WERI-Rb-1 (cell line): ENCODE measurements around the gene ACOX2.

Experiments
- DNase-seq: peaks from one replicate; pipeline ENCODE4 v3.0.0-alpha.2; 2020
- H3K27ac ChIP-seq: fragments of 250-450 bp; sonication (Bioruptor Pico); 2 replicates; pipeline ENCODE4 v1.5.1; 2020; ENCODE audit warnings: mild to moderate bottlenecking, moderate library complexity
- H3K27me3 ChIP-seq: fragments of 250-450 bp; sonication (Bioruptor Pico); 2 replicates; pipeline ENCODE4 v1.5.1; 2021; ENCODE audit warnings: mild to moderate bottlenecking, low read depth, moderate library complexity; ENCODE audit not compliant: insufficient read depth, severe bottlenecking
- H3K36me3 ChIP-seq: fragments of 250-450 bp; sonication (Bioruptor Pico); 2 replicates; pipeline ENCODE4 v1.5.1; 2020; ENCODE audit warnings: mild to moderate bottlenecking, moderate library complexity
- H3K4me3 ChIP-seq: 2 replicates; pipeline ENCODE4 v1.5.1; 2011; ENCODE audit warnings: low read depth, mild to moderate bottlenecking, control low read depth, low read length
- H3K9me3 ChIP-seq: fragments of 250-450 bp; sonication (Bioruptor Pico); 2 replicates; pipeline ENCODE4 v1.5.1; 2021; ENCODE audit warnings: mild to moderate bottlenecking, moderate library complexity; ENCODE audit not compliant: severe bottlenecking
- TF ChIP-seq, protein P1 (sequence below): IDR thresholded peaks from 2 replicates; pipeline ENCODE4 v1.5.1; 2011; ENCODE audit warnings: low read depth, mild to moderate bottlenecking, control low read depth, inconsistent platforms, low read length

ACOX2 gene

DNA sequence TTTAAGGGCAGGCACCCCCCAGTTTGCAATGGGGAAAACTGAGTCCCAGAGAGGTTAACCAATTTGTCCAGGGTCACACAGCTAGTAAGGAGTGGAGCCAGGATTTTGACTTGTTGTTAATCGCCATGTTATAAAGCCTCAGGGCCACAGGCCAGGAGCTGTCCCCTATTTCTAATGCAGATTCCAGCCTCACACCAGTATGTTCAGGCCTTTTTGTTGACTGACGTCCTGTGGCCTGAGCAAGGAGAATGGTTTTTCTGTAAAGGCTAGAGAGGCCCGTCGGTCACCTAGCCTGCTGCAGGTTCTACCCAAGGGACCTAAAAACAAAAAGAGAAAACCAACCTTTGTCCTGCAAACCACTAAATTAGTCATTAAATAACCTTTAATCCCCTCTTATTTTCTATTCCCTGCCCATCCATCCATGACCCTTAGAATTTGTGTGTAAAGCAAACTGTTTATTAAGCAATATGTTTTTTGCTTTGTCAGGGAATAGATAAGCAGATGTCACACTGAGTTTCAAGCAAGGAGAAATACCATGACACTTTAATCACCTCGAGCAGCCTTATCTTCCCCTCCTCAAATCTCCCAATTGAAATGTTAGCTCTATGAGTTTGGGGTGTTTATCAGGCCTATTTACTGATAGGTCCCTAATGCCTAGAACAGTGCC is 14.1 kb downstream of the ACOX2 start:
- no peaks in the 10 kb centered on the region for H3K9me3 ChIP-seq
- peak overlapping the region; percentile 76 for H3K27ac ChIP-seq
- H3K36me3 ChIP-seq = no peaks in the 10 kb centered on the region
- DNase-seq = no peak
- H3K27me3 ChIP-seq = no peaks in the 10 kb centered on the region
- TF ChIP-seq, protein P1, sequence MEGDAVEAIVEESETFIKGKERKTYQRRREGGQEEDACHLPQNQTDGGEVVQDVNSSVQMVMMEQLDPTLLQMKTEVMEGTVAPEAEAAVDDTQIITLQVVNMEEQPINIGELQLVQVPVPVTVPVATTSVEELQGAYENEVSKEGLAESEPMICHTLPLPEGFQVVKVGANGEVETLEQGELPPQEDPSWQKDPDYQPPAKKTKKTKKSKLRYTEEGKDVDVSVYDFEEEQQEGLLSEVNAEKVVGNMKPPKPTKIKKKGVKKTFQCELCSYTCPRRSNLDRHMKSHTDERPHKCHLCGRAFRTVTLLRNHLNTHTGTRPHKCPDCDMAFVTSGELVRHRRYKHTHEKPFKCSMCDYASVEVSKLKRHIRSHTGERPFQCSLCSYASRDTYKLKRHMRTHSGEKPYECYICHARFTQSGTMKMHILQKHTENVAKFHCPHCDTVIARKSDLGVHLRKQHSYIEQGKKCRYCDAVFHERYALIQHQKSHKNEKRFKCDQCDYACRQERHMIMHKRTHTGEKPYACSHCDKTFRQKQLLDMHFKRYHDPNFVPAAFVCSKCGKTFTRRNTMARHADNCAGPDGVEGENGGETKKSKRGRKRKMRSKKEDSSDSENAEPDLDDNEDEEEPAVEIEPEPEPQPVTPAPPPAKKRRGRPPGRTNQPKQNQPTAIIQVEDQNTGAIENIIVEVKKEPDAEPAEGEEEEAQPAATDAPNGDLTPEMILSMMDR = no peak
- no peak overlapping the region; the same call in 1 of the 2 replicates for H3K4me3 ChIP-seq

DNA sequence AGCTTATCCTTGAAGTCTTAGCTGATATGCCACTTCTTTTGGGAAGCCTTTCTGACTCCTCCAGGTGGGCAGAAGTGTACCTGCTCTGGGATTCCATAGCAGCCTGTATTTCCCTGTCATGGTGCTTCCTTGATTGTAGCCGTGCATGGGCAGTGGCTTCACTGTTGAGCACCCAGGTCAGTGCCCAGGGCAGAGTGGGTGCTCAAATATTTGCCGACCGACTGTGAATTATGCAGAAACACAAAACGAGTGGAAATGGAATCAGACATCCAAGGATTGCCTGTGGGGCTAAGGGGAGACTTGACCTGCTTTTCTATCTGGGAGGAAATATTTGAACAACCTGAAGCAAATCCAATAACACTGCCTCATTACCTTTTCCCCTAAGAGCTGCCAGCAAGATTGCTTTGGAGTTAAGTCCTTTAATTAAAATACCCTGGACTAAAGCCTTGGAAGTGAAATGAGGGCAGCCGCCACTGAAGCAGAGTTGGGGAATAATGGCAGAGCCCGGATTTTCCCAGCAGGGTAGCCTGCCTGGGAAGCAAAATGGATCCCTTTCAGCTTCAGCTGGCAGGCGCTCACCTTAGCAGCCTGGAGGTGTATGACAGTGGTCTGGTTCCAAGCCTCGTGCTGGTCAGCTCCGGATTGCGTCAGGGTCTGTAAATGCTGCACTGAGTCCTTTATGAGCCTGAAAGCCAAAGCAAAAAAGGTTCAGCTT is 14.9 kb downstream of the ACOX2 start:
- Histone ChIP-seq H3K9me3 (no peaks in the 10 kb centered on the region), H3K27ac (peak overlapping the region; percentile 76), H3K4me3 (no peak overlapping the region; the same call in 1 of the 2 replicates), H3K27me3 (no peaks in the 10 kb centered on the region), H3K36me3 (no peaks in the 10 kb centered on the region)
- DNase-seq = peak; percentile 79
- TF ChIP-seq, protein P1 = no peak

DNA sequence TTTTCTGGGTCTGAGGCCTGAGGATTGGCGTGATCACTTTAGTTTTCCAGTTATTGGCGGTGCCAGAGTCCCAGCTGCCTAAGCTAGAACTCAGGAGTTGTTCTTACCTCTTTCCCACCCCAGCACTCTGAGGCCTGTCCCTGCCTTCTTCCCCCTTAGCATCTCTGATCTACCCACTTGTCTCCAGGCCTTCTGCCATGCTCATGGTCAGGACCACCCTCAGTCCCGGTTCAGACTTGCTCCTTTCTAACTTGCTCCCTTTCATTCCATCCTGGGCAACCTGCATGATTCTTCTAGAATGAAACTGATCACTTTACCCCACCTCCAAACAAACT is 15.7 kb downstream of the ACOX2 start:
- H3K27ac ChIP-seq = peak overlapping the region; percentile 76
- TF ChIP-seq, protein P1 = no peak
- H3K9me3 ChIP-seq = no peaks in the 10 kb centered on the region
- H3K27me3 ChIP-seq = no peaks in the 10 kb centered on the region
- H3K36me3 ChIP-seq = no peaks in the 10 kb centered on the region
- no peak for DNase-seq
- no peak overlapping the region for H3K4me3 ChIP-seq

DNA sequence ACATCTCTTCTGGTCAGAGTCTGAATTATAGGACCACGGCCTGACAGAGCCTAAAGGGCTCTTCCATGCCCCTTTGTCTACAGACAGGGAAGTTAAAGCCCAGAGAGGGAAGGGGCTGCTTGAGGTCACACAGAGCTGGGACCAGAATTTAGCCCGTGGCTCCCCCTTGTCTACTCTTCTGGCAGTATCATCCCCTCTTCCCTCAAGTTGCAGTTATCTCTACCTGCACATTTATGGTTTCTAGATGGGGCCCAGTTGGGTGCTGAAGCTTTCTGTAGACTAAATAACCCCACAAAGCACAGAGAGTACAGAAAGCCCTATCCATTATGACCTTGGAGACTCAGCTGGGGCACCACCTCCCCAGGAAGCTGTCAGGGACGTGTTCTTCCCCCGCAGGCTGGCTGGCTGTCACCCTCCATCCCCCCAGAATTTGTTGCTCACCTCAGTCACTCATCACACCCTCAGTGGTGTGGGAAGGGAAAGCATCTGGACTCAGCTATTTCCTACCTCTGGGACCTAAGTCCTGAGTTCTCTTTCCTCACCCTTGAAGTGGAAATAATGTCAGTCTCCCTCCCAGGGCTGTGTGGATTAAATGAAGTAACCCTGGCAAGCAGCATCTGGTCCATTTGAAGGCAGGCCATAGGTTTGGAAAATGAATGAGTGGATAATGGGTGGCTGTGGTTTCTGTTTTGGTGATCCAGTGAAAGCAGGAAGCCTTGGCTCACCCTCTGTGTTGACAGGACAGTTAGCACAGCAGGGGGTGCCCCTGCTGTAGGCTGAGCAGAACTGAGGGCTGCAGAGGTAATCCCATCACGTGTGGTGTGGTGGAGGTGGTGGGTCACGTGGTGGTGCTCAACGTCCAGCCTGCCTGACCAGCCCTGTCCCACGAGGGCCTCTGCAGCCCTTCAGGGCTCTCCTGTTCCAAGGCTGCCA is 16.3 kb downstream of the ACOX2 start:
- no peak overlapping the region for H3K4me3 ChIP-seq
- H3K9me3 ChIP-seq = no peaks in the 10 kb centered on the region
- H3K27me3 ChIP-seq = no peaks in the 10 kb centered on the region
- TF ChIP-seq, protein P1 = peak; percentile 26; the same call in 1 of the 2 replicates
- H3K27ac ChIP-seq = peak overlapping the region; percentile 76
- no peaks in the 10 kb centered on the region for H3K36me3 ChIP-seq
- DNase-seq = peak; percentile 94

DNA sequence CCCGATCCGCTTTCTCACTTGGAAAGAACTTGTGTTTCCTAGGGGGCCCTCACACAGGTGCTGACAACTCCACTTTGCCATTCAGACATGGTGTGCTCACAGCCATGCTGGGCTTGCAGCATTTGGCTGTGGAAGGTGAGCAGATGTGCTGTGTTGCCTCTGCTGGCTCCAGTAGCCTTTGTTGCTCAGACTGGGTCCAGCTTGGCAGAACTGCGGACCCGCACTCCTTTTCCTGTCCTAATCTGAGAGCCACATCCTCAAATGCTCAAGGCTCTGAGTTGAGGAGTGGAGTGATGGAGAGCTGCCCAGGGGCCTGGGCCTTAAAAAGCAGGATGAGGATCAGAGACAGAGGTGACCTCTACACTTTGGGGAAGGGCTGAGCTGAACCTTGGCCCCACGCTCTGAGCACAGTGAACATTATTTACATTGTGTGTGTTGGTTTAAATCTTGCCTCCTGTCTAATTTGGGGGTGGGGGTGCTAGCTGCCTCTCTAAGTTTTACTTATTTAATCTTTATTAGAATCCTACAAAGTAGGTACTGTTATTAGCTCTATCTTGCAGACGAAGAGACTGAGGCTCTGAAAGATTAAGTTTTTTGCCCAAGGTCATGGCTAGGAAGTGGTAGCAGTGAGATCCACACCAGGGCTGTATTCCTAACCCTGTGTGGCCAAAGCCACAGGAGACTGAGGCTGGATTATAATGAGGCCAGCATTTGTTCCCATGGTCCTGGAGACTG is 17.2 kb downstream of the ACOX2 start:
- Histone ChIP-seq H3K9me3 (no peaks in the 10 kb centered on the region), H3K27ac (peak overlapping the region; percentile 76), H3K36me3 (no peaks in the 10 kb centered on the region), H3K4me3 (no peak overlapping the region), H3K27me3 (no peaks in the 10 kb centered on the region)
- DNase-seq = no peak
- TF ChIP-seq, protein P1 = no peak
